HepG2 (cell line): ENCODE measurements around the gene RPL11. TPM values are rescaled to one million over a fixed set of nuclear protein-coding genes. Genes with fewer than 3 reads are reported as not detected.

Experiments
- ARID4A ChIP-seq: sonication (generic); formaldehyde crosslinking; IDR thresholded peaks from 2 replicates; pipeline ENCODE4 v1.5.0; 2020; ENCODE audit warnings: mild to moderate bottlenecking, missing genetic modification reagents, borderline replicate concordance
- FOXA3 ChIP-seq: IDR thresholded peaks from 2 replicates; pipeline ENCODE4 v1.6.1; 2016; ENCODE audit warnings: missing genetic modification reagents, missing compliant biosample characterization
- HMG20A ChIP-seq: IDR thresholded peaks from 2 replicates; pipeline ENCODE4 v1.6.1; 2016; ENCODE audit warnings: borderline replicate concordance
- KLF9 ChIP-seq: IDR thresholded peaks from 2 replicates; pipeline ENCODE4 v1.6.1; 2016; ENCODE audit warnings: low read depth
- MEF2D ChIP-seq: sonication (generic); formaldehyde crosslinking; IDR thresholded peaks from 2 replicates; pipeline ENCODE4 v1.5.1; 2020; ENCODE audit warnings: mild to moderate bottlenecking, missing genetic modification reagents
- MXI1 ChIP-seq: IDR thresholded peaks from 3 replicates; pipeline ENCODE4 v1.6.1; 2012; ENCODE audit warnings: low read depth, low read length, inconsistent platforms, borderline replicate concordance
- PATZ1 ChIP-seq: sonication (generic); formaldehyde crosslinking; IDR thresholded peaks from 2 replicates; pipeline ENCODE4 v1.4.0; 2020; ENCODE audit warnings: missing genetic modification reagents
- SOX13 ChIP-seq, 3 experiments: fragments of 450-650 bp in 1 of 3; sonication (generic) in 1 of 3; formaldehyde crosslinking in 1 of 3; IDR thresholded peaks in 2 of 3; conservative IDR thresholded peaks in 1 of 3; 2 replicates each; pipeline versions ENCODE4 v1.5.0 to v1.6.1; 2016 to 2020; ENCODE audit warnings: antibody characterized with exemption in 1 of 3, mild to moderate bottlenecking in 1 of 3, missing compliant biosample characterization in 1 of 3, missing genetic modification reagents in 1 of 3, moderate library complexity in 1 of 3
- TBX2 ChIP-seq: sonication (generic); formaldehyde crosslinking; IDR thresholded peaks from 2 replicates; pipeline ENCODE4 v1.5.0; 2020; ENCODE audit warnings: missing genetic modification reagents, mild to moderate bottlenecking, borderline replicate concordance
- ZNF280D ChIP-seq: sonication (generic); formaldehyde crosslinking; IDR thresholded peaks from 2 replicates; pipeline ENCODE4 v1.5.1; 2020; ENCODE audit warnings: mild to moderate bottlenecking, missing genetic modification reagents
- ZNF501 ChIP-seq: sonication (generic); formaldehyde crosslinking; IDR thresholded peaks from 2 replicates; pipeline ENCODE4 v1.5.1; 2020; ENCODE audit warnings: mild to moderate bottlenecking, moderate library complexity, missing genetic modification reagents
- ZNF609 ChIP-seq: sonication (generic); formaldehyde crosslinking; IDR thresholded peaks from 2 replicates; pipeline ENCODE4 v1.4.0; 2020; ENCODE audit warnings: mild to moderate bottlenecking, missing genetic modification reagents, borderline replicate concordance
- polyA plus RNA-seq, 8 experiments: library from polyadenylated mRNA; depleted of rRNA in 3 of 8; stranded (reverse) in 7 of 8; unstranded in 1 of 8; fragments of >200 nt; fragmentation: Illumina TruSeq in 4 of 8; extraction: Trizol in 4 of 8; gene quantifications; 2 replicates each; pipeline versions ENCODE4 v1.2.1 to v1.2.3, GENCODE V29; 2011 to 2016; ENCODE audit warnings: low read depth in 4 of 8, missing spikeins in 1 of 8, mixed read lengths in 1 of 8; ENCODE audit not compliant: insufficient read depth in 1 of 8
- total RNA-seq, 5 experiments: library from RNA; depleted of rRNA; stranded (reverse); fragments of >200 nt; fragmentation: Illumina TruSeq; extraction: Trizol; gene quantifications; 2 replicates each; pipeline ENCODE4 v1.2.3, GENCODE V29; 2016; ENCODE audit warnings: low read depth in 1 of 5

Gene RPL11
- total and polyA plus RNA-seq, 2 of the 13 experiments (the other 11 are each of a cell fraction or from before 2014, with no cell fraction given) = 1,682 to 2,010 TPM

GRCh38 chr1:23727362-23727811 lies 35.8 kb downstream of the RPL11 start (continued):
- TF ChIP-seq ARID4A (CRISPR knock-in tag) (peak; percentile 72; the same call in 1 of the 2 replicates), MXI1 (peak; percentile 85; the same call in 1 of the 3 replicates), FOXA3 (CRISPR knock-in tag) (peak; percentile 87), ZNF280D (CRISPR knock-in tag) (peak; percentile 37; the same call in 1 of the 2 replicates), PATZ1 (CRISPR knock-in tag) (peak; percentile 35; the same call in 1 of the 2 replicates), KLF9 (CRISPR knock-in tag) (no peak), MEF2D (peak; percentile 66; the same call in 1 of the 2 replicates), ZNF609 (peak; percentile 71; the same call in 1 of the 2 replicates), SOX13 (IDR thresholded peaks at IDR 0.05) (no peak), SOX13 (CRISPR knock-in tag; conservative IDR thresholded peaks at IDR 0.05 in 1 of 2, IDR thresholded peaks at IDR 0.05 in 1 of 2) (peak in 1 of 2 experiments; percentile 69; a peak in 2 of 4 replicates), ZNF501 (CRISPR knock-in tag) (peak; percentile 40; the same call in 1 of the 2 replicates), HMG20A (CRISPR knock-in tag) (peak; percentile 43; the same call in 1 of the 2 replicates), TBX2 (CRISPR knock-in tag) (peak; percentile 47; the same call in 1 of the 2 replicates)
